Adrenal gland (tissue), 5 donors: ENCODE measurements around the gene HIVEP1.

Source experiments
- CTCF ChIP-seq, 6 experiments: fragments of 450-650 bp in 4 of 6; fragments of 200-600 bp in 2 of 6; sonication (generic) in 1 of 6; IDR thresholded peaks; 1 replicate in 5 of 6; 2 replicates in 1 of 6; pipeline versions ENCODE4 v1.5.1 to v1.8.0; 2016 to 2021; ENCODE audit warnings: antibody characterized with exemption in 6 of 6, mild to moderate bottlenecking in 2 of 6, moderate library complexity in 1 of 6
- POLR2A ChIP-seq, 2 donors: fragments of 450-650 bp; IDR thresholded peaks; one replicate each; pipeline ENCODE4 v1.6.1; 2017; ENCODE audit warnings: antibody characterized with exemption in 2 of 2, mild to moderate bottlenecking in 2 of 2, moderate library complexity in 1 of 2
- donor health status: DM: no; HTN: no; CAD: no.

- no peak for TF ChIP-seq POLR2A (IDR thresholded peaks at IDR 0.05)
- TF ChIP-seq CTCF (IDR thresholded peaks at IDR 0.05) = no peak
Measured at GRCh38 chr6:12014873-12015149, 2.7 kb downstream of the HIVEP1 start.
